GM18519 (cell line): ENCODE data around the gene FAM177B.
"Not testable (repeated sequence)": the region's sequence is repeated elsewhere in the genome, so short reads cannot be mapped to it uniquely, and the experiment has no call there.

Experiments
- ATAC-seq: cut with Tn5 transposase; IDR thresholded peaks from one replicate; pipeline ENCODE4 v1.9.1; 2021; ENCODE audit warnings: mild to moderate bottlenecking, moderate library complexity; ENCODE audit not compliant: unreplicated experiment, low FRiP score

The FAM177B gene

DNA sequence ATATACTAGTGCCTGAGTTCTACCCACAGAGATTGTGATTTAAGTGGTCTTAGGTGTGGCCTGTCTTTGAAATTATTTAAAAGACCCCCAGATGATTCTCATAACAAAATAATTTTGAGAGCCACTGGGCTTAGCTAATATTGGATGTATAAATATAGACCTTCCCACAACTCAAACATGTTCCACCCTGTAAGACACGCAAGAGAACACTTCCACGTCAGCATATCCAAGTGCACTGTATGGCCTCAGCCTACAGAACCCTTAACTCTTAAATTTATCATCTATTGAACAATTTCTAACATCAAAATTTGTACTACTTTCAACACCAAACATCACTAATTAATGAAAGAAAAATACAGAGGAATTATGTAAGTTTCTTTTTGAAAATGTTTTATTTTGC, 2.5 kb downstream of the FAM177B start:
- ATAC-seq, result no peak

DNA sequence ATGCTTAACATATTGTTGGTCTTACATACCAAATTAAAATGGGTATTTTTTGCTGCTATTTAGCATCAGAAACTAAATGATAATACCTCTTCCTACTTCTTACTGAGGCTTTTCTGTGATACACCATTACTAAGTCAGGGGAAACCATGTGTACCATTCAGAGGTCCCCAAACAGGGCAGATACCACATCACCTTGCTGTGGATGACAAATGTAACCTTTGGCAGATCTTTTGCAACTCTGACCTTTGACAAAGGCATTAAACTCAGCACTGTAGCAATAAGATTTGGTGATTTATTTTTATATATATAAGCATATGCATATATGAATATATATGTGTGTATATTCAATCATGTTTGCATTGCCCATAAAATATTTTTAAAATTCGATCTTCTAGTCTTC, 2.9 kb downstream of the FAM177B start:
- no peak for ATAC-seq

GRCh38 chr1:222741630-222742457, 4.8 kb downstream of the FAM177B start:
- ATAC-seq, result not testable (repeated sequence)

- no peak for ATAC-seq
These were observed 12.9 kb downstream of the FAM177B start for GRCh38 chr1:222749927-222750326.

- peak; percentile 74 for ATAC-seq
These were observed 13.6 kb downstream of the FAM177B start for GRCh38 chr1:222750651-222751050.

DNA sequence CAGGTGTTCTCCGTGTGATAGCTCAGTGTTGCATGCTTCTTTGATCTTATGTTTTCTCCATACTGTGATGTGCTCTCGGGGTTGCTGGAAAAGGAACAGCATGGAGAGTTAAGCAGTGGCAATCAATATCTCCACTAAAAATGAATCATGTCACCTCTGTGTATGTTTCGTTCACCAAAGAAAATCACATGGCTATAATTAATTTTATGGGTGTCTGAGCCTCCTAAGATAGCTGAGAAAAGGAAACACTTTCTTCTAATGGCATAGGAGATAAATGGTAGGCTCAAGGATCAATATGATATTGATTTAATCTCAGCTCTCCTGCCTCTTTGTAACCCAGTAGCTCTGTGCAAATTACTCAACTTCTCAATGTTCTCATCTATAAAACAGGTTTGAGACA, 14.3 kb downstream of the FAM177B start:
- peak; percentile 11 for ATAC-seq

GRCh38 chr1:222754366-222755139, 17.6 kb downstream of the FAM177B start:
- ATAC-seq, result no peak

- ATAC-seq, result no peak
These were observed 20.8 kb downstream of the FAM177B start for GRCh38 chr1:222757646-222758268.

- ATAC-seq, result no peak
These were observed 22.5 kb downstream of the FAM177B start for GRCh38 chr1:222759451-222760035.

GRCh38 chr1:222761083-222761482, 24.1 kb downstream of the FAM177B start:
- ATAC-seq, result no peak

- ATAC-seq, result not testable (repeated sequence)
These were observed 25.2 kb downstream of the FAM177B start for GRCh38 chr1:222762178-222762577.

DNA sequence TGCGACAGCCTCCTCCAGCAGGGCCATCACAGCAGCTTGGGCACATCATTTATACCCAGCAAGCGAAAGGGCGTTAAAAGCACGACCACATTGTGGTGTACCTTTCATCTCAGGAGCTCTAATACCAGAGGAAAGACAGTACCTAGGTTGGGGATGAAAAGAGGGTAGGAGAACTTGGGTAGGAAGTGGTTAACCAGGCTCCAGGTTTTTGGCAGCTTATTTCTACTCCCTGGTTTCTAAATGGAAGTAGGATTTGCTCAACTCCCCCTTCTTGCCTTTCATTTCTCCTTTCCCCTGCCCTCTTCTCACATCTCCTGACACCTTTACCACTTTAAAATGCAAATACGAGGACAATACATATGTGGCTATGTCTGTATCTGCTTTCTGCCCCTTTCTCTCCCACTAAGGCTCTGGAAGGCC, 30.2 kb downstream of the FAM177B start:
- no peak for ATAC-seq

DNA sequence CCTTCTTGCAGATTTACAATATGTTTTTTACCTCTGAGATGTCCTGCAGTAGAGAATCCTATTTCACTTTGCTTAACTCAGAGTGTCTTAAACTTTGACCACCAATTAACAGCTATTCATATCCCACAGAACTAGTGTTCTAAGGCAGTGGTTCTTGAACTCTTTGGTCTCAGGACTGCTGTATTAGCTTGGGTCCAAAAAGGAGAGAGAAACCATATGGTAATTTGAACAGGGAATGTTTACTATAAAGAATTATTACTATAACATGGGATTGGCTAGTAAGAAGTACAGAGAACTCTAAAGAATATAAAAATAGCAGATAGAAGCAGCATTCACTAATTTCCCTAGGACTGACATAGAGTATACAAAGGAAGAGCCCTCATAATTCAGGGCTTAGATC, 31.6 kb downstream of the FAM177B start:
- no peak for ATAC-seq

GRCh38 chr1:222769181-222769580, 32.2 kb downstream of the FAM177B start:
- no peak for ATAC-seq

GRCh38 chr1:222769971-222770620, 33.1 kb downstream of the FAM177B start:
- ATAC-seq, result no peak

- peak; percentile 80 for ATAC-seq
These were observed 36.0 kb downstream of the FAM177B start for GRCh38 chr1:222772996-222773379.

DNA sequence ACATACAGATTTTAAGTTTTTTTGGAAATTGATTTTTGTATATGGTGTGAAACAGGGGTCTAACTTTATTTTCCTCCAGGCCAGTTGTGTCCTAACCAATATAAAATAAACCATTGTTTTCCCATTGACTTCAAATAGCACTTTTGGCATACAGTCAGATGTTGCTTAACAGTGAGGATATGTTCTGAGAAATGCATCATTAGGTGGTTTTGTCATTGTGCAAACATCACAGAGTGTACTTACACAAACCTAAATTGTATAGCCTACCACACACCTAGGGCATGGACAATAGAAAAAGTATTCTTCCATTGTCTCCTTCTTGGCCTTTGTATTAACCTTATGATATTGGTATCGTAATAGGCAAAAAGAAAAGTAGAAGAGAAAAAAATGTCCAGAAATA, 40.5 kb downstream of the FAM177B start:
- no peak for ATAC-seq

- no peak for ATAC-seq
These were observed 41.0 kb downstream of the FAM177B start for GRCh38 chr1:222777977-222778376.

DNA sequence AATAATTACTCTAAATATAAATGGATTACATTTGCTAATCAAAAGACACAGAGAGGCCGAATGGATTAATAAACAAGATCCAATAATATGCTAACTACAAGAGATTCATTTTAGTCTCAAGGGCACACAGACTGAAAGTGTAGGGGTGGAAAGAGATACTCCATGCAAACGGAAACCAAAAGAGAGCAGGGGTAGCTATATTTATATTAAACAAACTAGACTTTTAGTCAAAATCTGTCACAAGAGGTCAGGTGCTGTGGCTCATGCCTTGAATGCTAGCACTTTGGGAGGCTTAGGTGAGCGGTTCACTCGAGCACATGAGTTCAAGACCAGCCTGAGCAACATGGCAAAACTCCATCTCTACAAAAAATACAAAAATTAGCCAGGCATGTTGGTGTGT, 44.2 kb downstream of the FAM177B start:
- no peak for ATAC-seq

- no peak for ATAC-seq
These were observed 46.0 kb downstream of the FAM177B start for GRCh38 chr1:222783051-222783450.
